Stimulated activated CD4-positive, alpha-beta T cell treated with anti-CD3 and anti-CD28 coated beads, Interleukin-12 subunit alpha, Interleukin-12 subunit beta, amount 100 ng/mL, for 24 hours (primary cell): ENCODE measurements around the gene ISLR.

Source experiments
- DNase-seq, 2 experiments: peaks; one replicate each; pipeline ENCODE4 v3.0.0-alpha.2; 2020; ENCODE audit warnings: low read depth in 2 of 2

Gene ISLR

GRCh38 chr15:74194572-74195559 lies 21.4 kb downstream of the ISLR start:
- DNase-seq: no peak

DNA sequence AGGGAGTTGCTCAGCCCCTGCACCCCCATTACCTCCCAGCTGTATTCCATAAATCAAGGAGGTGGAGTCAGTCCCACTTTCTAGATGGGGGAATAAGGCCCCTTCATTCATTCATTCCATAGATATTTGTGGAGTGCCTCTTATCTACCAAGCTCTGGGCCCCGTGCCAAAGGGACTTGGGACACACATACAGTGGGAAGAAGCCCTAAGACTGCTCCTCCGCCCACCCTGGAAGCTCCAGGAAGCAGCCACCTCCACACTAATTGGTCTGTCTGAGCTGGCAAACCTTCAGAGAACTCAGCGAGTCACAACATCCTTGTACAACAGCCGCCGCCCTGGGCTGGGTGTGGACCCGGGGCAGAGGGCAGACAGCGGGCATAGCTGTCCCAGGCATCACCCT lies 22.7 kb downstream of the ISLR start:
- DNase-seq: no peak

GRCh38 chr15:74197176-74197965 lies 23.9 kb downstream of the ISLR start:
- no peak for DNase-seq

DNA sequence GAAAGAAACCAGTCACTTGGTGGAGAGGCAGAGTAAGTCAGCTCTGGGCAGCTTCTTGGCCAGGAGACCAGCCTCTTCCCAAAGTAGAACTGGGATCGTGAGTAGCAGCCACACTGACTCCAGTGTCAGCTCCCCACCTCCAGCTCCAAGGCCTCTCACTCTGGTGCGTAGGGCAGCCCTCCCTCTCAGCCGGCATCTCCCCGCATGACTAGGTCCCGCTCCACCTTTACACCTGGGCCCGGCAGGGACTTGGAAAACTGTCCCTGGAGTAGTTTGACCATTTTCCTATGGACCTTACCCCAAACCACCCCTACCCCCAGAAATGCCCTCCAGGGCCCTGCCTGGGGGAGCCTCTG lies 25.8 kb downstream of the ISLR start:
- no peak for DNase-seq

- no peak for DNase-seq
These were observed 26.9 kb downstream of the ISLR start for GRCh38 chr15:74200412-74200815.

DNA sequence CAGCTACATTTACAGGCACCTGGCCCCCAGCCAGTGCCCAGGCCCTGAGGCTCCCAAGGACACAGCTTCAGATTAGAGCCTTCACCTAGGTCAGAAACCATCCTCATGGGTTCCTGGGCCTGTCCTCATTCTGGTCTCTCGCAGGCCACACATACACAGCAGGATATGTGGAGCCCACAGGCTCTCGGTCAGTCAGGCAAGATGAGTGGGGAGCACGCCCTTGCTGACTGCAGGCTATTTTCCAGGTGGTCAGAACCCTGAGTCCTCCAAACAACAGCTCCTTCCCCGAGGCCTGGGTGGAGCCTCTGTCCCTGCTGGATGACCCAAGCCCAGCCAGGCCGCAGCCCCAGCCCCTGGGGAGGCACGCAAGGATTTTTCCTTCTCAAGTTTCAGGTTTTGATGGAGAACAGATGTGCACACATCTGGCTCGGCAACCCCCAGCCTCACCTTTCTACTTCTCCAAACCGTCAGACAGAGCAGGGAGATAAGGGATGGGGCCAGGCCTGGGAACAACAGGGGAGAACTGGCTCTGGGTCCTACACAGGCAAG lies 27.4 kb downstream of the ISLR start:
- no peak for DNase-seq

- no peak for DNase-seq
These were observed 28.4 kb downstream of the ISLR start for GRCh38 chr15:74201710-74202420.

- no peak for DNase-seq
These were observed 29.2 kb downstream of the ISLR start, which contains the start of gene STRA6 for GRCh38 chr15:74202452-74203401. Gene STRA6, minus strand, starts transcription at chr15:74202787. Its CDS starts 520 bp downstream, at chr15:74202267.

DNA sequence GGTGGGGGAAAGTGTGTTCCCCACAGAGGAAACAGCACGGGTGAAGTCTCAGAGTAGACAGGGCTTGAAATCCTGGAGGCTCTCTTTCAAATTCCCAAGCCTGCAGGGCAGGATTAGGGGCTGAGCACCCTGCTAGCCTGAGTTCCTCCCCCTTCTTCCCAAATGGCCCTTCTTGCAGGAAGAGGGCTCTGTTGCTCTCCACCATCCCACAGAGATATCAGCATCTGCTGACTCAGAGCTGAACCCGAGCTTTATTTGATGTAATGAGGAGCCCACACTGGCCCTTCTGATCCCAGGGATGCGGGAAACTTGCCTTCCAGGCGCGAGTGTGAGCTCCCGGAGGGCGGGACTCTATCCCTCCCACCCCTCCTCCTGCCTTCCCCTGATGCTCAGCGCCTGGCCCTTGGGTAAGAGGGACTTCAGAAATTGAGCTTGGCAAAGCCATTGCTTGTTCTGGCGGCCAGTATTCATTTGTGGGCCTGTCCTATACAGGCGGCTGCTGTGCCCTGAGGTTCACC lies 30.5 kb downstream of the ISLR start:
- no peak for DNase-seq

GRCh38 chr15:74205582-74205947 lies 32.1 kb downstream of the ISLR start:
- no peak for DNase-seq

DNA sequence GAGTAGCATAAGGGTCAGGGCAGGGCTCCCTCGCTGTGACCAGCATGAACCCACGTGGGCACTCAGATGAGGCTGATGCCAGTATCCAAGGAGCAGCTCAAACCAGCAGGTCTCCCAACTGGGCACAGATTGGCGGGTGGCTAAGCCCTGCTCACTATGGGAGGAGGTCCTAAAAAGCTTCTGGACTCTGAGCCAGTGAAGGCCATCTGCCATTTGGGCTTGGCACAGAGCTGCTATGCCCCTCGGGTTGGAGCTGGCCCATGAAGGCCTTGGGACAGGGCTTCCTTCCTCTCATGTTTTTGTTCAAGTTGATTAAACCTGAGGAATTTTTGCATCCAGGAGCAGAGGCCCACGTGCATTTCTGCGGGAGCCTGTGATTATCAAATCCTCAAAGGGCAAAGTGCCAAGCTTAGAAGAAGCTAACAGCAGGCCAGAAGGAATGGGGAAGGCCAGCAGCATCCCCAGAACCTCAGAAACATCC lies 33.3 kb downstream of the ISLR start:
- no peak for DNase-seq

DNA sequence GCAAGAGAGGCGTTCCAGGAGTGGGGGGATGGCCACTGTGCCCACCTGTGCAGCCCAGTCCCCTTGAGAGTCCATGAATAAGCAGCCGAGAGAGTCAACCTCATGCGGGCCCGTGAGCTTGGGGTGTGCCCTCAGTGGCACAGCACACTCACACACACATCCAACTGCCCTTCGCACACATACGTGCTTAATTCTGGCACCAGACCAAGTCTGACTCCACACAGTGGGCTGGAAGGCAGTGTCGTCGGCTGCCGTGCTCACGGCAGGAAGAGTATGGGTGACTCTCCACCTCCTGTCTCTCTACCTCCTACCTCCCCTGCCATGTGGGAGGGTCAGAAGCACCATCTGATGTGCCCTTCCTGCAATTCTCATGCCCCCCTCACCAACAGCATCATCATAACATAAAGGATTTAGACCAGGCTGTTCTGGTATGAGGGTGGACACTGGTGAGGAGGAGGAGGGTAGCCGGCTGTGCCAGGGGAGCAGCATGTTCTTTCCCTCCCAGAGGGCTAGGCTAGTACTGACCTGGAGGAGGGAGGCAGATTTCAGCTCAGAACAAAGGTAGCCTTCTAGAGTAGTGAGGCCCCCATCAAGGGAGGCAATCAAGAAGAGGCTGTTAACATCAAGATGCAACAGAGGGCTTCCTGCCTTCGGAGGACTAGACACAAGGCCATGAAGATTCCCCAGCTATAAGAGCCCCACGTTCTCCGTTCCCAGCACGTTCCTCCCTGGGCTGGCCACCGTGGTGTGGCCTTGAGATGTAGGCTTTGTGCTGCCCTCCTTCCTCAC lies 34.3 kb downstream of the ISLR start:
- no peak for DNase-seq

DNA sequence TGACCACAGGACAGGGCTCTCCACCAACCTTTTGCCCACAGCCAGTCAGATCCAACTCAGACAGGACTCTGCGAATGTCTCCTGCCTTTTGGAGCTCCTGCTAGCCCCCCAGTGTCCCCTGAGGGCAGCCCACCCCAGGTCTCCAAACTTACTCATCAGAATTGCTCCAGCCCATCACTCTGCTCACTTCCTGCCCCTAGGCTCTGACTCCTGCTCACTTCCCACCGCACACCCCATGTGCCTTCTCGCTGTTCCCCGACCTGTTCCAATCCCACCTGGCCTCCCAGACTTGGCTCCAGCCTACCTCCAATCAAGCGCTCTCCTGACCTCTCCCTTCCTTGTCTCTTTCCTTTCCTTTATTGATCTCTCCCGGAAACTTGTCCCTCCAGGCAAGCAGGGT lies 35.0 kb downstream of the ISLR start:
- DNase-seq: no peak

- no peak for DNase-seq
These were observed 35.5 kb downstream of the ISLR start for GRCh38 chr15:74208901-74209559.

GRCh38 chr15:74209560-74209958 lies 36.0 kb downstream of the ISLR start:
- DNase-seq: no peak

GRCh38 chr15:74209997-74210671 lies 36.6 kb downstream of the ISLR start:
- DNase-seq: no peak

DNA sequence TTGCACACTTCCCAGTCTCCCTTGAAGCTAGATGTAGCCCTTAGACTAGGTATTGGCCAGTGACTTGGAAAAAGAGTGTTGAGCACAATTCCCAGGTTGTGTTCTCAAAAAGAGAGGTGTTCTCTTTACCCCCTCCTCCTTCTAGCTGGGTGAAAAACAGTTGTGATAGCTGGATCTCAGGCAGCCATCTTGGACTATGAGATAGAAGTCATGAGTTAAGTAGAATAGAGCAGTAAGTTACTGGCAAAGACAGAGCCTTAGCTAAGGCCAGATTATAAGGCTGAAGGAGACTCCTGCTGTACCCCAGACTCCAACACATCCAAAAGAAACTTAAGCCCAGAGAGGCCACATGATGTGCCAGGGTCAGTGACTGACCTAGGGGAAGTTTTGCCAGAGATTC lies 37.2 kb downstream of the ISLR start:
- no peak for DNase-seq

DNA sequence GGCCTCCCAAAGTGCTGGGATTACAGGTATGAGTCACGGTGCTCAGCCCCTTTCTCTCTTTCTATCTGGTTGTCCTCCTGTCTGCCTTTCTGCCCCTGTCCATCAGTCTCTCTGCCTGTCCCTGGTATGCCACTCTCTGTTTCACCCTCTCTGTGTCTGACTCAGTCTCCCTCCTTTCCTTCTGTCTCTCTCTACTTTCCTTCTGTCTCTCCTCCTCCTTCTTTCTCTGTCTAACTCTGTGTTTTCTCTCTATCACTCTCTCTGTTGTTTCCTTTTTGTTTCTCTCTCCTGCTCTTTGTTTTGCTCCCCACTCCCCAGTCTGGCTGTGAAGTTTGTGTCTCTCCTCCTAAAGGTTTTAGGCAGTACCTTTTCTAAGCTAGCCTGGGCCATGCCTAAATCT lies 38.1 kb downstream of the ISLR start:
- no peak for DNase-seq
